ENCODE measurements around the gene ANXA11. TPM values are rescaled to one million over a fixed set of nuclear protein-coding genes. Genes with fewer than 3 reads are reported as not detected.

The ANXA11 gene
- total and polyA plus RNA-seq, 3 donors from 2014 or later: 46.5 to 116 (median 64.0) TPM

DNA sequence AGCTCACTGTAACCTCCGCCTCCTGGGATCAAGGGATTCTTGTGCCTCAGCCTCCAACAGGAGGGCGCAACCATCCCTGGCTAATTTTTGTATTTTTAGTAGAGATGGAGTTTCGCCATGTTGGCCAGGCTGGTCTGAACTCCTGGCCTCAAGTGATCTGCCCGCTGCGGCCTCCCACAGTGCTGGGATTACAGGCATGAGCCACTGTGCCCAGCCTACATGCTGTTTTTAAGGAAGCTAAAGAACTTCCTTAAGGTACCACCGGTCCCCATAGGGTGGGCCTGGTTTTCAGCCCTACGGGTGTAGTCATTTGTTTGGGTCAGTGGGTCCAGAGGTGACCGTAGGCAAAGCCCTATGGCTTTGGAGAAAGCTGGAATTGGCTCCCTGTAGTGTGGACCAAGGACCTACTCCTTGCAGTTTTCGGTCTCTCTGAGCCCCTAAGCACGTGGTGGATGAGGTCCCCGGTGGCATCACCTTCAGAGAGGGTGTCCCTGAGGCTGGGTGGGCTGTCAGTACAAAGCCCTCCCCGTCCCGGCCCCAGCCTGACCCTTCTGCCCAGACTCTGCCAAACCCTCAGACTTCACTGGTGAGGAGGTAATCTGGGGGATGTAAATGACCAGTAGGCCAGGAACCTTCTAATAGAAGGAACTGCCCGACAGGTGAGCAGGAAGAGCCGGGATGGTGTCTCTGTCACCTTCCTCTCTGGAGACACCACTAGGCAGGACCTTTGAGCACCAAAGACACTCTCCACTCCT, 30.5 kb downstream of the ANXA11 start:
- no peaks in the 10 kb centered on the region for H3K36me3 ChIP-seq (ENCODE audit: low read depth, missing control alignments)
- no peaks in the 10 kb centered on the region for H3K27me3 ChIP-seq
- H3K9me3 ChIP-seq: no peaks in the 10 kb centered on the region
- WGBS, 2 donors: 90 to 96% methylated on average over 10 to 14 of the region's 15 CpGs
- H3K4me3 ChIP-seq: no peak overlapping the region
- H3K4me1 ChIP-seq: no peaks in the 10 kb centered on the region
- no peak for DNase-seq
- TF ChIP-seq, protein P1, sequence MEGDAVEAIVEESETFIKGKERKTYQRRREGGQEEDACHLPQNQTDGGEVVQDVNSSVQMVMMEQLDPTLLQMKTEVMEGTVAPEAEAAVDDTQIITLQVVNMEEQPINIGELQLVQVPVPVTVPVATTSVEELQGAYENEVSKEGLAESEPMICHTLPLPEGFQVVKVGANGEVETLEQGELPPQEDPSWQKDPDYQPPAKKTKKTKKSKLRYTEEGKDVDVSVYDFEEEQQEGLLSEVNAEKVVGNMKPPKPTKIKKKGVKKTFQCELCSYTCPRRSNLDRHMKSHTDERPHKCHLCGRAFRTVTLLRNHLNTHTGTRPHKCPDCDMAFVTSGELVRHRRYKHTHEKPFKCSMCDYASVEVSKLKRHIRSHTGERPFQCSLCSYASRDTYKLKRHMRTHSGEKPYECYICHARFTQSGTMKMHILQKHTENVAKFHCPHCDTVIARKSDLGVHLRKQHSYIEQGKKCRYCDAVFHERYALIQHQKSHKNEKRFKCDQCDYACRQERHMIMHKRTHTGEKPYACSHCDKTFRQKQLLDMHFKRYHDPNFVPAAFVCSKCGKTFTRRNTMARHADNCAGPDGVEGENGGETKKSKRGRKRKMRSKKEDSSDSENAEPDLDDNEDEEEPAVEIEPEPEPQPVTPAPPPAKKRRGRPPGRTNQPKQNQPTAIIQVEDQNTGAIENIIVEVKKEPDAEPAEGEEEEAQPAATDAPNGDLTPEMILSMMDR (IDR thresholded peaks at IDR 0.05): no peak
- TF ChIP-seq POLR2A (IDR thresholded peaks at IDR 0.05): no peak
- intact Hi-C loops (cut with DNase I; ENCODE audit: low total_unique reads): no loop called here
- H3K27ac ChIP-seq: no peak overlapping the region

DNA sequence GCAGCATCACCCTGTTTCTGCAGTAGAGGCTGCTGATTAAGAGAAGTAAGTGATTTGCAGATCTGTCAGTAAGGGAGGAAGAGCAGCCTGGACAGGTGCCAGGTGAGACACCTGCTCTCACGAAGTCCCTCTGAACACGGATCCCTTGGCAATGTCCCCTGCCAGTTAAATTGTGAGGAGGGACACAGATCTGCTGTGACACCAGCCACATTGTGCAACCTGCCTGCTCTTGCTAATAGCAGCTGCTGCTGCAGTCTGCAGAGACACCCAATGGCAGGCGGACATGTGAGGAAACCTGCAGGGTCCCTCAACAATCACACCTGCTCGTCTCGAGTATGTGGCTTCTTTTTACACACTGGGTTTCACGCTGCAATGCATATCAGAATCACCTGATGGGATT, 31.9 kb downstream of the ANXA11 start:
- Histone ChIP-seq H3K27me3 (no peaks in the 10 kb centered on the region), H3K4me3 (no peak overlapping the region), H3K9me3 (no peaks in the 10 kb centered on the region), H3K36me3 (ENCODE audit: low read depth, missing control alignments) (no peaks in the 10 kb centered on the region), H3K27ac (no peak overlapping the region), H3K4me1 (no peaks in the 10 kb centered on the region)
- intact Hi-C loops (cut with DNase I; ENCODE audit: low total_unique reads): no loop called here
- WGBS, 2 donors: 76 to 81% methylated on average over 6 of the region's 6 CpGs
- DNase-seq: no peak
- TF ChIP-seq POLR2A (IDR thresholded peaks at IDR 0.05): no peak
- TF ChIP-seq, protein P1 (IDR thresholded peaks at IDR 0.05): no peak

DNA sequence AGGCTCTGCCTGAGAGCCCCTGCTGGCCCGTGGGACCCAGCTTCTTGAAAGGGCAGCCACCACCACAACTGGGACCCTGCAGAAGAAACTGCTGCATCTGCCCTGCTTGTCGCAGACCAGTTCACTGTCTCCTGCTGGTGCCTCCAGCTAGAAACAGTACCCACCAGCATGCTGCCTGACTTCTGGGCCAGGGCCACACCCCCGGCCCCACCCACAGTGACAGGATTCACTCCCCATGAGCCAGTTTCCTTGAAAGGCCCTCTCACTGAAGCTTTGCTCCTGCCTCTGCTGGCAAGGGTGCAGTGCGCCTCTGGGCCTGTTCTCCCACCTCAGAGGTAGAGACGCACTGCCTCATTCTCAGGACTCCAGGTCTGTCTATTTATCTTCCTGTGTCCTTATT, 32.4 kb downstream of the ANXA11 start:
- H3K9me3 ChIP-seq: no peaks in the 10 kb centered on the region
- WGBS, 2 donors: 72 to 77% methylated on average over 4 to 5 of the region's 5 CpGs
- no peak for TF ChIP-seq POLR2A (IDR thresholded peaks at IDR 0.05)
- TF ChIP-seq, protein P1 (IDR thresholded peaks at IDR 0.05): no peak
- H3K4me1 ChIP-seq: no peaks in the 10 kb centered on the region
- no peak overlapping the region for H3K4me3 ChIP-seq
- no peaks in the 10 kb centered on the region for H3K36me3 ChIP-seq (ENCODE audit: low read depth, missing control alignments)
- no peak overlapping the region for H3K27ac ChIP-seq
- intact Hi-C loops (cut with DNase I; ENCODE audit: low total_unique reads): no loop called here
- H3K27me3 ChIP-seq: no peaks in the 10 kb centered on the region
- no peak for DNase-seq

GRCh38 chr10:80171248-80171660, 34.1 kb downstream of the ANXA11 start:
- no peaks in the 10 kb centered on the region for H3K4me1 ChIP-seq
- 94 to 98% methylated on average over 7 of the region's 7 CpGs for WGBS, 2 donors

More at GRCh38 chr10:80171248-80171660, 34.1 kb downstream of the ANXA11 start:
- H3K4me3 ChIP-seq: no peak overlapping the region
- H3K9me3 ChIP-seq: no peaks in the 10 kb centered on the region
- no peak overlapping the region for H3K27ac ChIP-seq
- no peak for DNase-seq
- no peak for TF ChIP-seq POLR2A (IDR thresholded peaks at IDR 0.05)
- TF ChIP-seq, protein P1 (IDR thresholded peaks at IDR 0.05): no peak
- H3K36me3 ChIP-seq (ENCODE audit: low read depth, missing control alignments): no peaks in the 10 kb centered on the region
- no peaks in the 10 kb centered on the region for H3K27me3 ChIP-seq
- intact Hi-C loops (cut with DNase I; ENCODE audit: low total_unique reads): no loop called here

Measured in testis (tissue), 3 donors.